HEK293T (cell line): ENCODE results near the gene ADAMTS10.

ENCODE experiments used
- BHLHE40 ChIP-seq: fragments of 450-650 bp; IDR thresholded peaks from 2 replicates; pipeline ENCODE4 v1.6.1; 2016; ENCODE audit warnings: mild to moderate bottlenecking, moderate library complexity, borderline replicate concordance
- FOXK2 ChIP-seq: fragments of 450-650 bp; IDR thresholded peaks from 2 replicates; pipeline ENCODE4 v1.6.1; 2016; ENCODE audit warnings: mild to moderate bottlenecking
- FOXM1 ChIP-seq: fragments of 450-650 bp; IDR thresholded peaks from 2 replicates; pipeline ENCODE4 v1.6.1; 2017; ENCODE audit warnings: mild to moderate bottlenecking, borderline replicate concordance
- HDGF ChIP-seq: fragments of 450-650 bp; IDR thresholded peaks from 2 replicates; pipeline ENCODE4 v1.6.1; 2017; ENCODE audit warnings: antibody characterized with exemption, borderline replicate concordance
- LEF1 ChIP-seq: fragments of 450-650 bp; IDR thresholded peaks from 2 replicates; pipeline ENCODE4 v1.6.1; 2017; ENCODE audit warnings: mild to moderate bottlenecking, borderline replicate concordance
- PKNOX1 ChIP-seq: fragments of 450-650 bp; IDR thresholded peaks from 2 replicates; pipeline ENCODE4 v1.6.1; 2016
- SP1 ChIP-seq: fragments of 450-650 bp; IDR thresholded peaks from 2 replicates; pipeline ENCODE4 v1.6.1; 2017

- TF ChIP-seq FOXM1 (no peak), LEF1 (no peak), BHLHE40 (no peak), SP1 (no peak), HDGF (no peak), FOXK2 (no peak), PKNOX1 (no peak)
Observed at GRCh38 chr19:8596168-8596567, 14.3 kb downstream of the ADAMTS10 start.
